ENCODE data around the gene KIF1C. TPM values are rescaled to one million over a fixed set of nuclear protein-coding genes. Genes with fewer than 3 reads are reported as not detected.

KIF1C gene
- total RNA-seq, 1 donor from 2014 or later, result 146 TPM

- peak; percentile 44 for DNase-seq (ENCODE audit: low read depth)
Observed at GRCh38 chr17:4968486-4969046, 29.2 kb upstream of the KIF1C start.

- peak; percentile 86 for DNase-seq (ENCODE audit: low read depth)
Observed at GRCh38 chr17:4969047-4969550, 28.7 kb upstream of the KIF1C start.

- DNase-seq (ENCODE audit: low read depth), result peak; percentile 36
Observed at GRCh38 chr17:4969551-4970173, 28.1 kb upstream of the KIF1C start.

- DNase-seq (ENCODE audit: low read depth), result no peak
Observed at GRCh38 chr17:4970273-4970672, 27.5 kb upstream of the KIF1C start.

GRCh38 chr17:4971826-4972225 is 25.9 kb upstream of the KIF1C start:
- DNase-seq (ENCODE audit: low read depth), result no peak

GRCh38 chr17:4972322-4972721 is 25.4 kb upstream of the KIF1C start:
- DNase-seq (ENCODE audit: low read depth), result no peak

- no peak for DNase-seq (ENCODE audit: low read depth)
Observed at GRCh38 chr17:4972752-4973151, 25.0 kb upstream of the KIF1C start.

GRCh38 chr17:4973256-4974114 is 24.3 kb upstream of the KIF1C start:
- no peak for DNase-seq (ENCODE audit: low read depth)

- peak; percentile 85 for DNase-seq (ENCODE audit: low read depth)
Observed at GRCh38 chr17:4974115-4974670, 23.6 kb upstream of the KIF1C start.

GRCh38 chr17:4978726-4979125 is 19.0 kb upstream of the KIF1C start:
- no peak for DNase-seq (ENCODE audit: low read depth)

- peak; percentile 69 for DNase-seq (ENCODE audit: low read depth)
Observed at GRCh38 chr17:4980644-4981216, 17.0 kb upstream of the KIF1C start.

GRCh38 chr17:4982305-4982704 is 15.4 kb upstream of the KIF1C start:
- no peak for DNase-seq (ENCODE audit: low read depth)

- no peak for DNase-seq (ENCODE audit: low read depth)
Observed at GRCh38 chr17:4986403-4986802, 11.3 kb upstream of the KIF1C start.

GRCh38 chr17:4986951-4987766 is 10.6 kb upstream of the KIF1C start, which contains the start of gene CAMTA2:
Gene CAMTA2, minus strand, starts transcription at chr17:4987675. Its CDS starts 1,453 bp downstream, at chr17:4986222.
- peak; percentile 89 for DNase-seq (ENCODE audit: low read depth)

- DNase-seq (ENCODE audit: low read depth), result peak; percentile 62
Observed at GRCh38 chr17:4987767-4988567, 9.8 kb upstream of the KIF1C start.

- DNase-seq (ENCODE audit: low read depth), result no peak
Observed at GRCh38 chr17:4994081-4994595, 3.6 kb upstream of the KIF1C start.

- no peak for DNase-seq (ENCODE audit: low read depth)
Observed at GRCh38 chr17:4998027-4998731, 429 bp downstream of the KIF1C start.

GRCh38 chr17:4998732-4999429 is 1.1 kb downstream of the KIF1C start:
- DNase-seq (ENCODE audit: low read depth), result no peak

Measured in myocyte (in vitro differentiated cells).